KMS-11 (cell line): ENCODE data around the gene SOX8.

Experiments used
- H2AFZ ChIP-seq: fragments of 200-600 bp; sonication (generic); 2 replicates; pipeline ENCODE4 v1.6.1; 2016; ENCODE audit warnings: antibody characterized with exemption, mixed run types, low read depth
- H3K27ac ChIP-seq: fragments of 200-600 bp; sonication (generic); 2 replicates; pipeline ENCODE4 v1.6.1; 2016; ENCODE audit warnings: mild to moderate bottlenecking, mixed run types
- H3K27me3 ChIP-seq: fragments of 200-600 bp; sonication (generic); 2 replicates; pipeline ENCODE4 v1.6.1; 2017; ENCODE audit warnings: mild to moderate bottlenecking, low read depth, mixed run types, moderate library complexity; ENCODE audit not compliant: insufficient read depth
- H3K36me3 ChIP-seq: fragments of 200-600 bp; sonication (generic); 2 replicates; pipeline ENCODE4 v1.6.1; 2017; ENCODE audit warnings: mild to moderate bottlenecking, mixed run types; ENCODE audit not compliant: insufficient read depth
- H3K4me1 ChIP-seq: fragments of 200-600 bp; sonication (generic); 2 replicates; pipeline ENCODE4 v1.6.1; 2016; ENCODE audit warnings: mild to moderate bottlenecking, low read depth, mixed run types; ENCODE audit not compliant: poor library complexity, severe bottlenecking
- H3K4me2 ChIP-seq: fragments of 200-600 bp; sonication (generic); 2 replicates; pipeline ENCODE4 v1.7.0; 2016; ENCODE audit warnings: mild to moderate bottlenecking, mixed run types
- H3K4me3 ChIP-seq: fragments of 200-600 bp; sonication (generic); IDR thresholded peaks from 2 replicates; pipeline ENCODE4 v1.6.1; 2017; ENCODE audit warnings: low read depth, low read length, mixed read lengths; ENCODE audit not compliant: insufficient read depth
- H3K79me2 ChIP-seq: fragments of 200-600 bp; sonication (generic); 2 replicates; pipeline ENCODE4 v1.6.1; 2016; ENCODE audit warnings: low read depth, mixed run types; ENCODE audit not compliant: insufficient read depth
- H3K9ac ChIP-seq: fragments of 200-600 bp; sonication (generic); 2 replicates; pipeline ENCODE4 v1.6.1; 2016; ENCODE audit warnings: mild to moderate bottlenecking, mixed run types
- H4K20me1 ChIP-seq: fragments of 200-600 bp; sonication (generic); 2 replicates; pipeline ENCODE4 v1.6.1; 2016; ENCODE audit warnings: mild to moderate bottlenecking, mixed run types; ENCODE audit not compliant: insufficient read depth
- CTCF ChIP-seq: fragments of 200-600 bp; sonication (generic); conservative IDR thresholded peaks from 2 replicates; pipeline ENCODE4 v1.6.1; 2017; ENCODE audit warnings: low read depth, mild to moderate bottlenecking, antibody characterized with exemption, low read length, moderate library complexity, mixed read lengths

SOX8 gene

DNA sequence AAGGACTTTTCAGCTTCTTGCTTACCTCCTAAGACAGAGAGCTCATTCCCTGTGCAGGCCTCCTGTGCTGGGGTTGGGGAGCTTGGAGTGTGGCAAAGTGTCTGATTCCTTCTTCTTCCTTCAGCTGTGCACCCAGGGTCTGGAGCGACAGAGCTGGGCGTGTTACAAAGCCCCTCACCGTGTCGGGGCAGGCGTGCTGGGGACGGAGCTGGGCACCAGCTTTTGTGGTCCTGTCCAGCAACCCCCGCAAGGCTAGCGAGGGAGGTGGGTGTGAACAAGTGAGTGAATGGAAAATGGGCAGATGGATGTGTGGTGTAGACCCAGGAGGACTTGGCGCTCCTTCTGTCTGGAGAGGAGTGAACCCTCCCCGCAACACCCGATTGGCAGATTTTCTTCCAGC, 23.7 kb downstream of the SOX8 start:
- Histone ChIP-seq H4K20me1 (no peaks in the 10 kb centered on the region), H3K27ac (no peak overlapping the region), H3K36me3 (no peaks in the 10 kb centered on the region), H2AFZ (no peak overlapping the region), H3K79me2 (no peaks in the 10 kb centered on the region), H3K9ac (no peak overlapping the region), H3K27me3 (peaks cover 91% of the 10 kb centered on the region), H3K4me3 (no peak overlapping the region), H3K4me2 (no peak overlapping the region), H3K4me1 (no peaks in the 10 kb centered on the region)
- no peak for TF ChIP-seq CTCF

DNA sequence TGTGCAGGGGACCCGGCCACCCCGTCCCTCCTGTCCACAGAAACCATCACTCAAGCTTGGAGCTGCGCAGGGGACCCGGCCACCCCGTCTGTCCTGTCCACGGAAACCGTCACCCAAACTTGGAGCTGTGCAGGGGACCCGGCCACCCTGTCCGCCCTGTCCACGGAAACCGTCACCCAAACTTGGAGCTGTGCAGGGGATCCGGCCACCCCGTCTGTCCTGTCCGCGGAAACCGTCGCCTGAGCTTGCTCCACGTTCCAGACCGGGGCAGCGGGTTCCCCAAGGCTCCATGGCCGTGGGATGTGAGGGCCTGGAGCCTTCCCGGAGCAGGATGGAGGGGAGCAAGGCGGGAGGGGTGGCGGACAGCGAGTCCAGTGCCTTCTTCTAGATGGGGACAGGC, 25.2 kb downstream of the SOX8 start:
- H3K27me3 ChIP-seq = peaks cover 89% of the 10 kb centered on the region
- no peaks in the 10 kb centered on the region for H3K79me2 ChIP-seq

GRCh38 chr16:1007284-1007850, 25.8 kb downstream of the SOX8 start:
- no peaks in the 10 kb centered on the region for H4K20me1 ChIP-seq
- no peak overlapping the region for H3K9ac ChIP-seq
- H3K4me2 ChIP-seq = no peak overlapping the region
- no peaks in the 10 kb centered on the region for H3K4me1 ChIP-seq
- no peak for TF ChIP-seq CTCF
- no peak overlapping the region for H3K27ac ChIP-seq
- peaks cover 89% of the 10 kb centered on the region for H3K27me3 ChIP-seq
- no peak overlapping the region for H3K4me3 ChIP-seq
- H3K36me3 ChIP-seq = no peaks in the 10 kb centered on the region
- no peak overlapping the region for H2AFZ ChIP-seq
- H3K79me2 ChIP-seq = no peaks in the 10 kb centered on the region

More for the DNA sequence above, 25.2 kb downstream of the SOX8 start:
- no peaks in the 10 kb centered on the region for H3K4me1 ChIP-seq
- no peaks in the 10 kb centered on the region for H3K36me3 ChIP-seq
- H2AFZ ChIP-seq = no peak overlapping the region
- TF ChIP-seq CTCF = no peak
- no peaks in the 10 kb centered on the region for H4K20me1 ChIP-seq
- H3K4me3 ChIP-seq = no peak overlapping the region
- no peak overlapping the region for H3K4me2 ChIP-seq
- H3K27ac ChIP-seq = no peak overlapping the region
- H3K9ac ChIP-seq = no peak overlapping the region

DNA sequence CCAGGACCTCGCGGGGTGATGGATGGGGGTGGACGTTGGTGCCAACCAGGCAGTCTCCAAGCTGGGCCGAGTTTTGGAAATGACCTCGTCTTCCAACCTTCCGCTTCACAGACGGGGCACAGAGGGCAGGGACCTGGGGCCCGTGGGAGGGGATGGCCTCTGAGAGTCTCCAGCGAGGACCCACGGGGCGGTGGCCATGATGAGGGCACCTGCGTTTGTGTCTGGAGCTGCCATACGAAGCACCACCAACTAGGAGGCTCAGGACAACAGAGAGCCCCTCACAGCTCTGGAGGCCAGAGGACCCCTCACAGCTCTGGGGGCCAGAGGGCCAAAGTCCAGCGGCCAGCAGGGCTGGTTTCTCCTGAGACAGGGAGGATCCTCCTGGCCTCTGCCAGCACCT, 26.5 kb downstream of the SOX8 start:
- no peaks in the 10 kb centered on the region for H4K20me1 ChIP-seq
- H3K27me3 ChIP-seq = peaks cover 88% of the 10 kb centered on the region
- no peak overlapping the region for H3K4me3 ChIP-seq

More for the DNA sequence above, 26.5 kb downstream of the SOX8 start:
- Histone ChIP-seq H3K36me3 (no peaks in the 10 kb centered on the region), H3K4me2 (no peak overlapping the region), H3K4me1 (no peaks in the 10 kb centered on the region), H2AFZ (no peak overlapping the region), H3K79me2 (no peaks in the 10 kb centered on the region), H3K9ac (no peak overlapping the region), H3K27ac (no peak overlapping the region)
- no peak for TF ChIP-seq CTCF
